NK-92 treated with Interleukin-12 subunit alpha and Interleukin-12 subunit beta, amount 100 ng/mL, for 24 hours (cell line): ENCODE measurements around the gene PPP3CA.
"Not testable (repeated sequence)": the region's sequence is repeated elsewhere in the genome, so short reads cannot be mapped to it uniquely, and the experiment has no call there.

ENCODE experiments used
- DNase-seq: peaks from one replicate; lab custom pipeline; 2025; lab: John Stamatoyannopoulos, UW

Gene PPP3CA

DNA sequence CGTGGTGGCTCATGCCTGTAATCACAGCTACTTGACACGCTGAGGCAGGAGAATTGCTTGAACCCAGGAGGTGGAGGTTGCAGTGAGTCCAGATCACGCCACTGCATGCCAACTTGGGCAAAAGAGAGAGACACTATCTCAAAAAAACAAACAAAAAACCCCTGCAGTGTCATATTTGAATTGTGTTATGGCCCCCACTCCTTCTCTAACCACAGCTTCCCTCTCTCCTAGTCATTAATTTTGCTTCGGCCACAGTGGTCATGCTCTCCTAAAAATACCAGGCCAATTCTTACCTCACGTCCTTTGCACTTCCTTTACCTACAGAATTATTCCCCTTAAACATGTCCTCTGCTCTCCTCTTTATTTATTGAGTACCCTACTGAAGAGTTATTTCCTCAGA is 206.1 kb downstream of the PPP3CA start:
- no peak for DNase-seq

DNA sequence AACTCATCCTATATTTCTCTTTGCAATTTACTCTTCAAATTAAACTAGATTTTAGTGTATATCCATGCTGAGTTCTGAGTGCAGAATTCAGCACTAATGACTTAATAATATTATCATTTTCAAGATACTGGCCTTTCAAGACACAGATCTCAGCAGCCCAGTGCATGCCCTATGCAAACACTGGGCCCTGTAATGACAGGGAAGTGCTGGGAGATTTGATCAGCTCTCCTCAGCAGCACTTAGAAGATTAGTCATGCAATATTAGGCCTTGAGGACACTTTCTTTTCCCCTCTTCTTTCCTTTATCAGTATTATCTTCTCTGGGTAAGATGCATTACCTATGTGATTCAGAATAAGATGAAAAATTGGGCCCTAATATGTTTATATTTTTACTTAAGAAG is 207.1 kb downstream of the PPP3CA start:
- DNase-seq: no peak

- DNase-seq: no peak
These were observed 210.7 kb downstream of the PPP3CA start for GRCh38 chr4:101136373-101137370.

DNA sequence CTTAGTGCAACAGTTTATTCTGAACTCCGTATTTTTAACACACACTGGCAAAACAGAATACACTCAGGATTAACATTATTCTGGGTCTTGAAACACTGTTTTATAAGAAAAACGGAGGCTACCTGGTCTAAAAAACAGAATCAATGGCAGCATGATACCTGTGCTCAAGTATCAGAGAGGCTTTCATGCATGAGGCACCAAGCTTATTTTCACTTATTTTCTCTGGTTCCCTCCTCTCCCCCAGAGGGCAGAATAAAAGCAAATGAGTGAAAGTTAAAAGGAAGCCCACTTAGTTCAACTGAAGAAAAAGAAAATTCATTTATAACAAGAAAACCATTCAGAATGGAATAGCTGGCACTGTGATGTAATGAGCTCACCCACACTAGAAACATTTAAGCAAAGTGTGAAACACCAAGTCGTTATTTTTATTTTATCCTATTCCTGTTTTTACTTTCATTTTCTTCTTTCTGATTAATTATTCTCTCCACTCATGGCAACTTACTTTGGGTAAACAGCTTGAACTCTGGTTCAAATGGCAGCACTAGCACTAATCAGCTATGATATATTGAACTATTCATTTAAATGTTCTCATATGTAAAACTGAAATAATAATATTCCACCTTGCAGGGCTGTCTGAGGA is 211.8 kb downstream of the PPP3CA start:
- no peak for DNase-seq

DNA sequence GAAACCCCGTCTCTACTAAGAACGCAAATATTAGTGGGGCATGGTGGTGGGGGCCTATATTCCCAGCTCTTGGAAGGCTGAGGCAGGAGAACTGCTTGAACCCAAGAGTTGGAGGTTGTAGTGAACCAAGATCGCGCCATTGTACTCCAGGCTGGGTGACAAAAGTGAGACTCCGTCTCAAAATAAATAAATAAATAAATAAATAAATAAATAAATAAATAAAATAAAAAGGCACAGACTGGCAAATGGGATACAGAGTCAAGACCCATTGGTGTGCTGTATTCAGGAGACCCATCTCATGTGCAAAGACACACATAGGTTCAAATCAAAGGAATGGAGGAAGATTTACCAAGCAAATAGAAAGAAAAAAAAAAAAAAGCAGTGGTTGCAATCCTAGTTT is 216.3 kb downstream of the PPP3CA start:
- DNase-seq: not testable (repeated sequence)

GRCh38 chr4:101128898-101129297 is 218.4 kb downstream of the PPP3CA start:
- not testable (repeated sequence) for DNase-seq

- DNase-seq: no peak
These were observed 218.9 kb downstream of the PPP3CA start for GRCh38 chr4:101128473-101128872.

DNA sequence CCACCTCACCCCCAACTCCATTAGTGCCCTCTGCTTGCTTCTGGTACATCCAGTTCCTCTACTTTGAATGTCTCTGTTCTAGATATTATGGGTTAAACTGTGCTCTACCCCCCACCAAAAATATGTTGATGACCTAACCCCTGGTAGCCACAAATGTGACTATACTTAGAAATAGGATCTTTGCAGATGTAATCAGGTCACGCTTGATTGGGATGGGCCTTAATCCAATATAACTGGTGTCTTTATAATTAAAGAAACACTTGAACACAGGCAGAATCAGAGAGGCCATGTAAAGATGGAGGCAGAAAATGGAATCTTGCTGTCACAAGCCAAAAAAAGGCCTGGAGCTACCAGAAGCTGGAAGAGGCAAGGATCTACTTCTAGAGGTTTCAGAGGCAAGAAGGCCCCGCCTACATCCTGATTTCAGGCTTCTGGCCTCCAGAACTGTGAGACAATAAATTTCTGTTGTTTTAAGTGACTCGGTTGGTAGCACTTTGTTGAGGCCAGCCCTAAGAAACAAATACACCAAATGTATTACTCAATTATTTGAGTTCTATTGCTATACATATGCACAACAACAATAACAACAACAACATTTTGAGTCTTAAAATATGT is 220.0 kb downstream of the PPP3CA start:
- DNase-seq: no peak

- no peak for DNase-seq
These were observed 221.3 kb downstream of the PPP3CA start for GRCh38 chr4:101126059-101126458.

DNA sequence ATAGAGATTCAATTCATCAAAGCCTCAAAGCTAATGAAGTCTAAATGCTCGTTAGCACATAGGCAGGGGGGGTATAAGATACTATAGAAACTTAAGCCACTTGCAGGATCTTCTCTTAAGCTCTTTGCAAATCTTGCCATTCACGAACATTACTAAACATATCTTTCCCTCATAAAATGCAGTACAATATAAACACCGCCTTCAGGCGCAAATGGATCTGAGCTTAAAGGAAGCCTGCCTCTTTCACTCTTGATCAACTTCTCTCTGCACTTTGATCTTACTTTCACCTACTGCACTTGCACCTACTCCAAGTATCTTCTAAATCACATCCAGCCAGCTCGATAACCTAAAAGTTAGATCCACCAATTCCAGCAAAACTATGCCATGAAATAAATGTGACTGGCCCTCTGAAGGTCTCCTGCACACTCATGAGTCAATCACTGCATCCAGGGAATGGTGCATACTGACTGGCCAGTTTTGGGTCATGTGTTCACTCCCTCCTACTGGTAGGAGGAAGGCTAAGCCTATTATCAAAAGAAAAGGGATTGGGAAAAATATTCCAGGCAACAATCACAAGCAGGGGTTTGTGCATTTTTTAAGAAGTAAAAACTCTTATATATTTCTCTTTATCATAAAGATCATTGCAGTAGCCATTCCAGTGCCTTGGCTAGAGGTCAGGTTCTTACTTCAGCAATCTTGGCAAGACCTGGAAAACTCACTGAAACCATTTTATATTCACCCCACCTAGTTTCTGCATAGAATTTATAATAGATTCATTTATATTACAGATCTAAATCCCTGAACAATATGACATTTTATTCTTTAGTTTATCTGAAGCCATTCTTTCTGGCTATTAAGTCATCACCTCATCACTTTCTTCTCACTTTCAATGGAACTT is 222.0 kb downstream of the PPP3CA start:
- DNase-seq: no peak

DNA sequence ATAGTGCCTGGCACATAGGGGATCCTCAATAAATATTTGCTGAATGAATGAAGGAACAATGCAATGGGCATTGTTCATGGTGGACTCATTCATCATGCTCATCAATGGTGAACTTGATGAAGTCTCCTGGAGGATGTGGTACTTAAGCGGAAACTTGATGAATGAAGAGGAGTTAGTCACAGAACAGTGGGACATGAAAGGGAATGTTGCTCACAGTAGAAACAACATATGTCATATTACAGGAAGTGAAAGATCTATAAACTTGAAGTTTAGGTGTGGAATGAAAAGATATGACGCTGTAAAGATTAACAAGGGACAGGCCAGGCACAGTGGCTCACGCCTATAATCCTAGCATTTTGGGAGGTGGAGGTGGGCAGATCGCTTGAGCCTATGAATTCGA is 224.1 kb downstream of the PPP3CA start:
- DNase-seq: no peak

DNA sequence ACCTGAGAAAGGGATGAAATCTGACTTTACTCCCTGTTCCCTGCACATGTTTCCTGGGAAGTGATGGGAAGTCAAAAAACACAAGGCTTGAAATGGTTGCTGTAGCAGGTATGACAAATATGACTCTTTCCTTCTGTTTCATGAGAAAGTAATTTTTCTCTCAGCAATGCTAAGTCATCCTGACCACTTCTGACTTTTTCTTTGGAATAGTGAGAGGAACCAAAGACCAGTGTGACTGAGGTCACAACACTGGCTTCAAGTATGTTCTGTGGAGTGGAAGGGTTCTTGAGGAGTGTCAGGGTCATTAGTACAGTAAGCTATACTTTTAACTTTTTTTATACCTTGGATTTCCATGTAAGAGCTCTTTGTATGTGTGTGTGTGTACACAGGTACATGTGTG is 225.3 kb downstream of the PPP3CA start:
- DNase-seq: no peak

GRCh38 chr4:101119141-101119540 is 228.2 kb downstream of the PPP3CA start:
- no peak for DNase-seq

GRCh38 chr4:101118617-101119016 is 228.7 kb downstream of the PPP3CA start:
- no peak for DNase-seq

DNA sequence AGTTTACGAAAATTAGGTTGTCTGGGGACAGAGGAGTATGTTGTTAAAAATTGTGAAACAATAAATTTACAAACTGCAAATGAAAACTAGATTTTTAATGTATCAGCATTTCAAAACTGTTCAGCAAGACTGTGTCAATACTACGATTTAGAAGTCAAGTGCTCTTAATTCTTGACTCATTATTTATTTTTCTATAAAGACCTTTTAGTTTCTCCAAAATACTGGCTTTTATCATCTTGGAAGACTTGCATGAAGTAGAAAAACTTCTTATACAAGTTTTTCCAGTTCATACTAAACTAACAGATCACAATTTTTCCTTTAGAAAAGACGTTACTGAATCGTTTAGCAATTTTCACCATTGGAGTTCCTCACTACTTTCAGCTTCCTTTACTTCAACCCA is 231.4 kb downstream of the PPP3CA start:
- DNase-seq: no peak

- DNase-seq: no peak
These were observed 232.4 kb downstream of the PPP3CA start for GRCh38 chr4:101114936-101115372.

GRCh38 chr4:101104312-101105052 is 242.8 kb downstream of the PPP3CA start:
- no peak for DNase-seq

DNA sequence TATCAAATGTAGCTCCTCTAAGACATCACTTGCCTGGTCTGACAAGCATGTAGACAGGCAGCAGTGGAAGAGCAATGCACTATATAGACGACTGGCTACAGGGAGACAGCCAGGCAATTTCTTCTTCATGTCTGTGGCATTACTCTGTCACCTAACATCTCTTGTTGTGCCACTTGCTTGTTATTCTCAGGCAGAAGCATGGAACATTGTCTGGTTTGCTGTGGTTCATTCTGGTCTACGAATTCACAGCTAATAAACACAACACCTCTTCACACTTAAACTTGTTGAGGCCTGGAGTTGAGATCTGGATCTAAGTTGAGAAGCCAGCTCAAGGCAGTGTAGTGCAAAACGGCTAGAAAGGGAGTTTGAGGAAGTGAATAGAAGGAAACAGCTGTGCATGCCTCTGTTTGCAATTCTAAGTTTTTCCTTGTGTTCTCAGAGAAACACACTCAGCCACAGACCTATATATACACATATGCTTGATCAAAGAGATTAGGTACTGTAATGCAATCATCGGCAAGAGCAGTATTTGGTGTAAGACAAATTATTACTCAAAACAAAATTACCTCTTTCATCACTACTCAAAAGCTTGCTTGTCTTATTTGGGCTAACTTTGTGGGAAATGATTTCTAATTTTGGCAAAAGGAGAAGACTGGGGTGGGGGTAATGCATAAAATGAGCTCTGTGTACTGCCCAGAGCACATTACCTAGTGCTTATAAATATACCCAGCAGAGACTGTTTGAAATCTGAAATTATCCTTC is 243.8 kb downstream of the PPP3CA start:
- no peak for DNase-seq

GRCh38 chr4:101102114-101102742 is 245.1 kb downstream of the PPP3CA start:
- DNase-seq: no peak

- no peak for DNase-seq
These were observed 246.3 kb downstream of the PPP3CA start for GRCh38 chr4:101101072-101101471.
